Esophagus mucosa (tissue), 1 donor: ENCODE measurements around the gene PRRT1. TPM values are rescaled to one million over a fixed set of nuclear protein-coding genes. Genes with fewer than 3 reads are reported as not detected.

Source experiments
- ATAC-seq: fragments of 200-7000 bp; cut with Tn5 transposase; one replicate; pipeline ENCODE4 v1.9.1; 2020
- total RNA-seq: library from RNA; stranded (reverse); gene quantifications from one replicate; pipeline ENCODE4 v1.2.4, GENCODE V29; 2023
- donor health status: DM: yes; HTN: yes; CAD: no.

The PRRT1 gene
- total RNA-seq, 1 donor from 2014 or later, result 0.40 TPM

DNA sequence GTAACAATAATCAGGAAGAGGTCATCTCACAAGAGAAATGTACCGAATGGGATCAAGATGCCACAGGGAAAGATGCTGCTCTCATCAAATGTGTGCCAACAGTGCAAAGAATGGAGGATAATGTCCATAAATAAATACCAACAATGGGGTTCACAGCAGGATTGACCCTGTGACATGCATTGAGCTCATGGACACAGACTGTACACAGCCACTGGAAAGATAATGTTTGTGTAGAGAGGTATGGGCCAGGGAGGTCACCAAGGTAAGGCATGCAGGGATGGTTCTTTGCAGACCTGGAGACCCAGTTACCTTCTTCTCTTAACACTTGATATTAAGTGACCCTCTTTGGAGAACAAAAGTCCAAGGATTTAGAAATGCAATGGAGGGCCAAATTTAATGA is 22.7 kb upstream of the PRRT1 start:
- ATAC-seq, result no peak

GRCh38 chr6:32173051-32173727 is 21.4 kb upstream of the PRRT1 start:
- no peak for ATAC-seq

DNA sequence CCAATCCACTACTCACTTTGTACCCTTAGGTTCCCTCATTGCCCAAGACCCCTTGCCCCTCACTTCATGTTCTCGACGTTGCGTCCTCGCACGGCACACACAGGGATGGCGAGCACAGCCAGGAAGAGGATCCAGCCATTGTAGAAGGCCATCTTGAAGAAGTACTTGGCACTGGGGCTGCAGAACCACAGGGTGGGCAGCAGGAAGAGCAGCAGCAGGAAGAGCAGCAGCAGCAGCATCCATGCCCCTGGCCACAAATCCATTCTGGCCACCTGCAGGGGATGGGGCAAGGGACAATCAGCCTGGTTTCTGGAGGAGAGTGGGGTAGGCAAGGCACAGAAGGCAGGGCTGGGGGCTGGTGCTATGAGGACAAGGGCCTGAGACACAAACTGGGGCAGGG is 19.5 kb upstream of the PRRT1 start:
- no peak for ATAC-seq

- ATAC-seq, result no peak
Measured at GRCh38 chr6:32170294-32170693, 18.6 kb upstream of the PRRT1 start.

DNA sequence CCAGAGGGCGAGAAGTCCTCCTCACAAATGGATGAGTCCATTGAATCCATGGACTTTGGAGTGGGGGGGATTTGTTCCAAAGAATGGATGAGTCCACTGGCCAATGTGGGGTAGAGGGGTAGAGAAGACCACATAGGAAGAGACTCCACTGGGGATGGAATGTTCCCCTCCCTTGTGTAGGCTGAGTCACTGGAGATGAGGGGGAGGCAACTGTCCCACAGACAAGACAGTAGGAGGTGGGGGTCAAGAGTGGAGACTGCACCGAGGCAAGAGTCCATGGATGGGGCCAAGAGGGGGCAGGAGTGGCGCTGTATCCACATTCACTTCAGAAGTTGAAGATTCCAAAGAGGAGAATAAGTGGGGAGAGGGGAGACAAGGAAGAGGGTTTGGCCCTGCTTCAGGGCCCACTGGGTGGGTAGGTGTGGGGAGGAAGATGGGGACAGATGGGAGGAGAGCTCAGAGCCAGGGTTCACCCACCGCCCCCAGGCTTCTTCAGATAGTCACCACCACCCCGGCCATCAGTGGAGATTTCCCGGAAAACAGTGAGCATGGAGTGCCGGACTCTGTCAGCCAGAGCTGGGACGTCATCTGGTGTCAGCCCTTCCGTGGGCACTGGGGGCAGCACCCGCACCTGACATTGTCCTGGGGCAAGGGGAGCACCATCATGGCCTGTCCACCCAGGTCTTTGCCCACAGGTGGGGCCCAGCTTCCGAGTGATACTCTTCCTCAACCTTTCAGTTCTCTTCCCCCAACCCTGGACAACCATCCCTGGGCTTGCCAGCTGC is 17.3 kb upstream of the PRRT1 start:
- ATAC-seq, result no peak

DNA sequence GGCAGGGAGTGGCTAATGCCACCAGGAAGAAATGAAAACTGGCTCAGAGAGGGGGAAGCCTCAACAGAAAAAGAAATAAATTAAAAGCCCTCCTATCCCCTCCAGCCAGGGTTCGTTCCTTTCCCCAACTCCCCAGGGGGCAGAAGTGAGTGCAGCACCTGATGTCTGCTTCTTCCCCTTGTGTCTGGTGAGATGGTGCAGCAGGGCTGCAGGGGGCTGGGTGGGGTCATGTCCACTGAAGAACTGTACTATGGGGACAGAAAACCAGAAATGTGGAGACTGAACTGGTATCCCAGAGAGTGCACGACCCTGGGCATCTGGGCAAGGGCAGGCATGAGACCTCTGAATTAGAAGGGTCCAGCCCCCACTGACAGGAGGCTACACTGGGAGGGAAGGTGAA is 16.6 kb upstream of the PRRT1 start:
- ATAC-seq, result no peak

DNA sequence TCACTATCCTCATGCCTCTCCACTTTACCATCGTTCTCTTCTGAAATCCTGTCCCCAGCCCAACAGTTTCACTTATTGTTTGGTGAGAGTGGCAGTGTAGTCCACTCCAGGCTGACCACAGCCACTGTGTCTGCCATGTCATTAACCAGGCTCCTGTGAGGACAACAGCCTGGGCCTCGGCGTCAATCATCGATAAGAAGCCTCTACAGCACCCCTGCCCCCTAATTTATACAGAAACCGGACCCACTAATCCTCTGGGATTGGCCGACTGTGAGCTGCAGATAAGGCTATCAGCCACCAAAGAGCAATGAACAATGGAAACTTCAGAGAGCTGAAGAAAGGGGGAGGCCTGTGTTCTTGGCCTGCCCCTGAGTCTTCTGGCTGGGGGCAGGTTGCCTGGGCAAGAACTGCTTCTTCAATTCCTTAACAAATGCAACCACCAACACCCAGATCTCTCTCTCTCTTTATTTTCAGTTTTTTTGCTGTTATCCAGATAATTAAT is 16.1 kb upstream of the PRRT1 start:
- no peak for ATAC-seq

DNA sequence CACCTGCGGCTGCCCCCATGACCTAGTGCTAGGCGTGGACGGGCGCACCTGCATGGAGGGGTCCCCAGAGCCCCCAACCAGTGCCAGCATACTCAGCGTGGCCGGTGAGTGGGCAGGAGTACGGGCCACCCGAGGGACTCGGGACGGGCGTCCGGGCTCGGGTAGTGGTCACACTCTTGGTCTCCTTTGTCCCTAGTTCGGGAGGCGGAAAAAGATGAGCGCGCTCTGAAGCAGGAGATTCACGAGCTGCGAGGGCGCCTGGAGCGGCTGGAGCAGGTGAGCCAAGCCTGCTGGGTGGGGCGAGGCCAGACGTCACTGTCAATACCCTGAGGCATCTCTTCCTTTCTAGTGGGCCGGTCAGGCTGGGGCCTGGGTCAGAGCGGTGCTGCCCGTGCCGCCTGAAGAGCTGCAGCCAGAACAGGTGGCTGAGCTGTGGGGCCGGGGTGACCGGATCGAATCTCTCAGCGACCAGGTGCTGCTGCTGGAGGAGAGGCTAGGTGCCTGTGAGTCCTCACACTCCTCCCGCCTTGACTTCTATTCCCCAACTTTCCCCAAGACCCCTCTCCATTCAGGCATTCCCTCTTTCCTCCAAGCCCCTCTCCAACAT is 15.5 kb upstream of the PRRT1 start:
- ATAC-seq, result no peak

DNA sequence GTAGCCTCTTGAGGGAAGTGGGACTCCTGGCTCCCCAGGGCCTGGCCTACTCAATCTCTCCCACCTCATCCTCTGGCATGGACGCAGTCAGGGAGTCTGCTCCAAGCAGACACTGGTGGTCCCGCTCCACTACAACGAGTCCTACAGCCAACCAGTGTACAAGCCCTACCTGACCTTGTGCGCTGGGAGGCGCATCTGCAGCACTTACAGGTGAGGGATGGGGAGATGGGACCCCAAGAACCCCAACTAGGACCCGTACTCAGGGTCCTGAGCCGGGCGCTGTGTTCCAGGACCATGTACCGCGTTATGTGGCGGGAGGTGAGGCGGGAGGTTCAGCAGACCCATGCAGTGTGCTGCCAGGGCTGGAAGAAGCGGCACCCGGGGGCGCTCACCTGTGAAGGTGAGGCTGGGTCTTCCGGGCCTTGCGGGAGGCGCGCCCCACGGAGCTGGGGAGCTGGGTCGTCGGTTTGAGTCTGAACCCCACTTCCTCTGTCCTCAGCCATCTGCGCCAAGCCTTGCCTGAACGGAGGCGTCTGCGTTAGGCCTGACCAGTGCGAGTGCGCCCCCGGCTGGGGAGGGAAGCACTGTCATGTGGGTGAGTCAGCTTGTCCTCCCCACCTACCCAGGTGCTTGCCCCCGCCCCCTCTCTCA is 14.8 kb upstream of the PRRT1 start:
- ATAC-seq, result no peak

GRCh38 chr6:32164295-32164694 is 12.6 kb upstream of the PRRT1 start, which contains the start of gene EGFL8:
Gene EGFL8 (plus strand): TSS chr6:32164595. CDS start chr6:32166166, 1,571 bp downstream.
- no peak for ATAC-seq

DNA sequence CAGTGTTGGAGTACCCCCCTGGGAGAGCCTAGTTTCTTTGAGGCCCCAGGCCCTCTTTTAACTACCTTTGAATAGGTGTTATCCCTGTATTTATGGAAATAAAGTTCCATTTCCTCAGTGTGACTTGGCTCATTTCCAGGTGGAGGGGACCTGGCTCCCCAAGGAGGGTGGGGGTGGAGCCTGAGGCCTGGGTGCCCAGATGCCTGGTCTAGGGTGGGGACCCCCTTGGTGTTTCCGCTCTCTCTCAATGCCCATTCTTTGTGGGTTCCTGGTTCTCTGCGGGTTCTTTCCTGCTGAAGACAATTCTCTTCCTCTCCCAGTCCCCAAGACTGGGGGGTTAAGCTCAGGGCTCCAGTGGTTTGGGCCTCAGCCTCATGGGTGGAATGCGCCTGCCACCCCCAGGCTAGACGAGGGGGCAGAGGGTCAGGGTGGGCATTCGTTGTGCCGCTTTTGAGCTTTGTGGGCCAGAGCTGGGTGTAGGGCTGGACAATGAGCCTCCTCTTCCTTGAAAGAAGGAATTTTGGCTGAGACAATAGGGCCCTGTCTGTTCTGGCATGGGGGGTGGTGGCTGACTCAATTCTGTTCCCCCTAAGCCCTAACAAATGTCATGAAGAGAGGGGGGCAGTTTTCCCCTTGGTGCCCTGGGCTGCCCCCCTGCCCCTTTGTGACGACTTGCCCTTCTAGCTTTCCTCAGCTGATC is 12.0 kb upstream of the PRRT1 start:
- ATAC-seq, result peak; percentile 3

GRCh38 chr6:32158052-32158451 is 6.3 kb upstream of the PRRT1 start:
- ATAC-seq, result no peak

DNA sequence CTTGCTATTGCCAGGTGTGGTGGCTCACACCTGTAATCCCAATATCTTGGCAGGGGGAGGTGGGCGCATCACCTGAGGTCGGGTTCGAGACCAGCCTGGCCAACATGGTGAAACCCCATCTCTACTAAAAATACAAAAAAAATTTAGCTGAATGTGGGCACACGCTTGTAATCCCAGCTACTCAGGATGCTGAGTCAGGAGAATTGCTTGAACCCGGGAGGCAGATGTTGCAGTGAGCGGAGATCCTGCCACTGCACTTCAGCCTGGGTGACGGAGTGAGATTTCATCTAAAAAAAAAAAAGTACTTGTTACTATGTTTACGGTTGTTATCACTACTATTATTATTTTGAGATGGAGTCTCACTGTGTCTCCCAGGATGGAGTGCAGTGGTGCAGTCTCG is 5.2 kb upstream of the PRRT1 start:
- no peak for ATAC-seq

- peak; percentile 73 for ATAC-seq
Measured at GRCh38 chr6:32154514-32155161, 2.9 kb upstream of the PRRT1 start.

DNA sequence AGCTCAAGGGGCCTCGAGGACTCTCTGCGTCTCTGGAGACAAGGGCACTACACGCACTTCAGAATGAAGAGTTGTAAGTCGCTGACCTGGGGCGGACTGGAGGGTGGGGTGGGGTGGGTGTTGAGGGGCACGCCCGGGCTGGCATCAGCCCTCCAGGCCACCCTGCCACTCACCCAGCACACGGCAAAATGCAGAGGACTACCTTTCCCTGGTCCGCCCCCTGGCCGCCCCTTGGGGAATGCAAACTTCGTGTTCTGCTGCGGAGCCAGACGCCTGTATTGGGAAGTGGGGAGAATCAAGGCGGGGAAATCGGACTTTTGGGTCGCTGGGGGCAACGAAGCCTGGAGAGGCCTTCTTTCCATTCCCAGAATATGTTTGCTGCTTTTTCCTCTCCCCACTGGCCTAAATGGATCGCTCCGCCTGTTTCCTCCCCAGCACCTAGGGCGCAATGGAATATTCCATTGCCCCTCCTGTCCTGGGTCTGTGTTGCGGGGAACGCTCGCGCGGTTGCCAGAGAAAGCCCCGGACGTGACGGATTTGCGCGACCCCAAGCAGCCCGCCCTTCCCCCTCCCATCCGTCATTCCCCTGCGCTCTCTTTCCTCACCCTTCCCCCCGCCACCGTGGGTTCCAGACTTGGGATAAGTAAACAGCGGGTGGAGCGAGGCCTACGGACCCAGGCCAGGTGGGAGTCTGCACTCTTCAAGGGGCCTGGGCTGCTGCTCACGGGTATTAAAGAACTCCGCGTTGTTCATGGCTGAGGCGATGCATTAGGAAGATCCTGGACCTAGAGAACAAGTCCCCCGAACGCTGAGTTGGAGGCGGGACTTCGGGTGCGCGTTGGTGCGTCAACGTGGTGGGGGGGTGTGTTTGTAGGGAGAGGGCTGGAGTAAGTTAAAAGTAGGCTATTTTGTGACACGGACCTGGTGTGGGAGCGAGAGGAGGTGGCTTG is 2.1 kb upstream of the PRRT1 start, which contains the start of gene PPT2:
TSS of gene PPT2 (plus strand) at position 578 of the 950 bp plus-strand sequence. CDS start 454 bp downstream, outside the sequence.
- peak; percentile 68 for ATAC-seq

DNA sequence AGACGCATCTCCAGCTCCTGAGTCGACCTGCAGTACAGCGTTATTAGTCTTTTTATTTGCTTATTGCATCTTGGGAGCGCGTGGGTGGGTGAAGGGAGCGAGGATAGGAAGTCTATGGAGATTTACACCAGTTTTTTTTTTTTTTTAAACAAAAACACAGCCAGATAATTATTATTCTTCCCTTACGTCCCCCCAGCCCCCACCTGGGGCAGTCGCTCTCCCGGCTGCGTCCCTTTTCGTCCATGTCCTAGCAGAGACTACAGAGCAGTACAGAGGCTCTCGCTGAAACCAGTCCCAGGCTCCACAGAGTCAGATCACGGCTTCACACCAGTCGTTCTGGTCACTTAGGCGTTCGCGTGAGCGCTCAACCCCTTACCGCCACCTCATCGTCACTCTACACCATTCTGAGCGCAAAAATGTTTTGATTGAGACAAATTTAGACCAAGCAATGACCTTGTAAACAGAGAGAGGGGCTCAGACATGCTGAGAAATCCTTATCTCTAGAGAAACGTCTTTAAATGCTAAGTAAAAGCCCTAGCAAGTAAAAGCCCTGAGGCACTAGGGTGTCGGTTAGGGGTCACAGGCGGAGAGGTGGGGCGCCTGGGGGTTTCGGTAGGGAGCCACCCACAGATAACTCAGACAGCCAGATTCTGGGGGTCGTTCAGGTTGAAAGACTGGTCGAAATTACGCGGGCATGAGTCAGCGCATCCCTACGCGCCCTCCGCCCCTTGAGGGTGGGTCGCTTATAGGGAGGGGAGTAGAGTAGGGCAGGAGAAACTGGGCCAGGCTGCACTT is 1.2 kb upstream of the PRRT1 start:
- ATAC-seq, result peak; percentile 62

DNA sequence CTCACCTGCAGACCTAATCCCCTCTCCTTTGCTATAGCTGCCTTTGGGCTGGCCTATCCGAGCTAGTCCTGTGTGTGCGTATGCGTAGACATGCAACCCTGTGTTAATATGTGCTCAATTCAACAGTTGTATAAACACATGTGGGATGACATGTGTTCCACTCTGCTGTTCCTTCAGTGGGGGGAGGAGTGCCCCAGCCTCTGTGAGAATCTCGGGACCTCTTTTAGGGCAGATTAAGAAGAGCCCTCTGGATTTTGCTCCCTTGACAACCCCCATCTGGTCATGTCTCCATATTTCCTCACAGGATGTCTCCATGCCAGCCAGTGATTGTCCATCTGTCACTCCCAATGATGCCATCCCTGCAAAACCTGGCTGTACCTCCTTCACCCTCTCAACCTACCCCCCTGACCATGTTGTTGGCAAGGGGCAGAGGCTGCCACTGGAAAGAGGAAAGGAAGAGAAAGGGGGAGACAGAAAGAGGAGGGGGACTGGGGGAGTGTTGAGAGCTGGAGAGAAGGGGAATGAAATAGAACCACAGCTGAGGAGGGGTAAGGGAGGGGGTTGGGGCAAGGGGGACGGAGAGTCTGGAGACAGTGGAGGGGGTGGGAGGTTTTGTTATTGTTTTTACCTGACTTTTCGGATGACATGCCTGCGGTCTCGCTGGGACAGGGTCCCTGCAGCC is 417 bp downstream of the PRRT1 start:
- no peak for ATAC-seq

DNA sequence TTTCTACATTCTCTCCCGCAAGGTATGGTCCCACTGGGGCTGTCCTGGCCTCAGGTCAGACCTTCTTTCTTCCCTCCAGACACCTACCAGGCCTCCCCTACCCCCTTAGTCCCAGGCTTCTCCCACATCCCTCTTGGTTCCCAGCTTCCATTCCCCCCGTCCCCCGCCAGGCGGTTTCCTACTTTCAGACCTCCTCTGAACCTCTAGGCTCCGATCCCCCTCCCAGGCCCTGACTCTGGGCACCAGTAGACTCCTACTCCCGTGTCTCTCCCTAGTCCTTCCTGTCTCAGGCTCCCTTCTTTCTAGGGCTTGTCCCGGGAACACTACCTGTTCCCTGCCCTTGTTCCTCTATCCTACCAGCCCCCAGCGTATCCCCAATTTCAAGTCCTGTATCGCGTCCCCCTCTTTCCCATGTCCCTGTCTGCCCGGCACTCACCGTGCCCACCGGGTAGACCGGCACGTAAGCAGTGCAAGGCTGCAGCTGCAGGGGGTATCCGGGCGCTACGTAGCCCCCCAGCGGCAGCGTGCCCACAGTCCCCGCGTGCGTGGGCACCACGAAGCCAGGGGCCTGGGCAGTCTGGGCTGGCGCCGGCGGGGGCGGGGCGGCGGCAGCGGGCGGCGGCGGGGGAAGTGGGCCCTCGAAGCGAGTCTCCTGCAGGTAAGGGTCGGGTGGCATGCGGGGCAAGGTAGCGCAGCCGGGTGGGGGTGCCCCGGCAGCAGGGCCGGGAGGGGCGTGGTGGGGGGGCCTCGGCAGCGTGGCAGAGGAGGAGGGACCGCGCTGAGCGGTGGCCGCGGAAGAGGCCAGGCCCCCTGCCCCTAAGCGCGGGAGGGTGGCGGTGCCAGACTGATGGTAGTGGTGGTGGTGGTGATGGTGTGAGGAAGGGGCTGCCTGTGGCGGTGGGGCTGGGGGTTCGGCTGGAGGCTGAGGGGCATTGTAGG is 1.5 kb downstream of the PRRT1 start:
- no peak for ATAC-seq
